Thyroid gland (tissue), 4 donors: ENCODE results near the gene FPR2. TPM values are rescaled to one million over a fixed set of nuclear protein-coding genes. Genes with fewer than 3 reads are reported as not detected.

ENCODE experiments used
- DNase-seq, 2 donors: peaks; one replicate each; pipeline ENCODE4 v3.0.0-alpha.2; 2019
- H3K27ac ChIP-seq, 3 donors: fragments of 200-600 bp; sonication (generic); 1 replicate in 2 of 3; 2 replicates in 1 of 3; pipeline ENCODE4 v1.5.1; 2016 to 2019; ENCODE audit warnings: mild to moderate bottlenecking in 1 of 3, moderate library complexity in 1 of 3
- H3K27me3 ChIP-seq: fragments of 200-600 bp; sonication (generic); one replicate; pipeline ENCODE4 v1.5.1; 2019
- H3K36me3 ChIP-seq, 2 donors: fragments of 200-600 bp; sonication (generic); one replicate each; pipeline ENCODE4 v1.5.1; 2016 to 2019
- H3K4me1 ChIP-seq, 2 donors: fragments of 200-600 bp; sonication (generic); one replicate each; pipeline ENCODE4 v1.5.1; 2017 to 2019
- H3K4me3 ChIP-seq, 3 donors: fragments of 200-600 bp; sonication (generic); replicated peaks in 1 of 3; 1 replicate in 2 of 3; 2 replicates in 1 of 3; pipeline ENCODE4 v1.5.1; 2016; ENCODE audit warnings: mild to moderate bottlenecking in 1 of 3
- H3K9me3 ChIP-seq: fragments of 200-600 bp; sonication (generic); one replicate; pipeline ENCODE4 v1.5.1; 2017
- CTCF ChIP-seq, 6 experiments: fragments of 200-600 bp in 3 of 6; fragments of 450-650 bp in 3 of 6; sonication (generic) in 3 of 6; IDR thresholded peaks; one replicate each; pipeline ENCODE4 v1.5.1; 2016 to 2019; ENCODE audit warnings: antibody characterized with exemption in 6 of 6, mild to moderate bottlenecking in 2 of 6, inconsistent platforms in 1 of 6, moderate library complexity in 1 of 6
- POLR2A ChIP-seq, 2 donors: fragments of 450-650 bp; IDR thresholded peaks; one replicate each; pipeline ENCODE4 v1.6.1; 2017; ENCODE audit warnings: antibody characterized with exemption in 2 of 2, mild to moderate bottlenecking in 2 of 2, moderate library complexity in 1 of 2
- WGBS, 2 donors: methylation state at CpG; one replicate each; pipeline ENCODE4 v1.1.5; 2017; 5-methylcytosine and 5-hydroxymethylcytosine counted together
- intact Hi-C: fragments of 100-400 bp; cut with DNase I; formaldehyde crosslinking; loops from one replicate; pipeline ENCODE4 v1.15.1; 2023
- total RNA-seq, 4 donors: library from RNA; depleted of rRNA; stranded (reverse); fragments of >200 nt; gene quantifications; one replicate each; pipeline ENCODE4 v1.2.3, GENCODE V29; 2016

The FPR2 gene
- total RNA-seq, 4 donors from 2014 or later: 0.11 to 0.94 (median 0.39) TPM; not detected in 1

- H3K27ac ChIP-seq: no peak within 1 kb of the TSS
- 32 to 38% methylated on average over 2 of the region's 2 CpGs for WGBS, 2 donors
- intact Hi-C loops: no loop called here
- H3K4me3 ChIP-seq: no peak within 1 kb of the TSS
- peaks cover 4% of the 10 kb centered on the region in 2 donors for H3K4me1 ChIP-seq
- H3K36me3 ChIP-seq: no peaks in the 10 kb centered on the region
- DNase-seq: no peak
- no peaks in the 10 kb centered on the region for H3K27me3 ChIP-seq
- TF ChIP-seq CTCF (IDR thresholded peaks at IDR 0.05) (no peak), POLR2A (IDR thresholded peaks at IDR 0.05) (no peak)
- no peaks in the 10 kb centered on the region for H3K9me3 ChIP-seq
Measured at GRCh38 chr19:51794885-51795490, 34.0 kb downstream of the FPR2 start, which contains the start of gene FPR3. Gene FPR3 (plus strand): TSS chr19:51795157. CDS start chr19:51823749, 28,592 bp downstream.

GRCh38 chr19:51796195-51796679 lies 35.3 kb downstream of the FPR2 start:
- H3K9me3 ChIP-seq: no peaks in the 10 kb centered on the region
- TF ChIP-seq POLR2A (IDR thresholded peaks at IDR 0.05) (no peak), CTCF (IDR thresholded peaks at IDR 0.05) (no peak)
- no peaks in the 10 kb centered on the region for H3K27me3 ChIP-seq
- DNase-seq: peak in 1 of 2 donors; percentile 15
- intact Hi-C loops: no loop called here
- WGBS, 2 donors: 77 to 84% methylated on average over 8 of the region's 8 CpGs
- H3K36me3 ChIP-seq: no peaks in the 10 kb centered on the region
- peaks cover 4% of the 10 kb centered on the region in 2 donors for H3K4me1 ChIP-seq
- no peak overlapping the region for H3K27ac ChIP-seq
- H3K4me3 ChIP-seq: no peak overlapping the region

- WGBS, 2 donors: 67 to 68% methylated on average over 5 of the region's 5 CpGs
- no peaks in the 10 kb centered on the region for H3K36me3 ChIP-seq
- intact Hi-C loops: no loop called here
- TF ChIP-seq CTCF (IDR thresholded peaks at IDR 0.05) (no peak), POLR2A (IDR thresholded peaks at IDR 0.05) (no peak)
- H3K27me3 ChIP-seq: no peaks in the 10 kb centered on the region
- no peaks in the 10 kb centered on the region for H3K9me3 ChIP-seq
- no peak for DNase-seq
- H3K4me1 ChIP-seq: peaks cover 4% of the 10 kb centered on the region in 2 donors
- H3K27ac ChIP-seq: no peak overlapping the region
- H3K4me3 ChIP-seq: no peak overlapping the region
Measured at GRCh38 chr19:51797480-51797879, 36.5 kb downstream of the FPR2 start.

- Histone ChIP-seq H3K4me3 (no peak overlapping the region), H3K9me3 (no peaks in the 10 kb centered on the region), H3K36me3 (no peaks in the 10 kb centered on the region), H3K4me1 (peaks cover 4% of the 10 kb centered on the region in 2 donors), H3K27me3 (no peaks in the 10 kb centered on the region), H3K27ac (no peak overlapping the region)
- intact Hi-C loops: no loop called here
- 50 to 65% methylated on average over 3 of the region's 3 CpGs for WGBS, 2 donors
- no peak for DNase-seq
- TF ChIP-seq POLR2A (IDR thresholded peaks at IDR 0.05): no peak
- TF ChIP-seq CTCF (IDR thresholded peaks at IDR 0.05): no peak
Measured at GRCh38 chr19:51798062-51798461, 37.1 kb downstream of the FPR2 start.

GRCh38 chr19:51799034-51799773 lies 38.2 kb downstream of the FPR2 start:
- Histone ChIP-seq H3K27me3 (no peaks in the 10 kb centered on the region), H3K4me1 (peaks cover 4% of the 10 kb centered on the region in 2 donors), H3K27ac (peak overlapping the region; percentile 11 to 63 (median 50)), H3K4me3 (no peak overlapping the region), H3K9me3 (no peaks in the 10 kb centered on the region), H3K36me3 (no peaks in the 10 kb centered on the region)
- intact Hi-C loops: no loop called here
- no peak for TF ChIP-seq CTCF (IDR thresholded peaks at IDR 0.05)
- no peak for TF ChIP-seq POLR2A (IDR thresholded peaks at IDR 0.05)
- peak; percentile 41 to 56 for DNase-seq
- whole genome bisulfite sequencing, 2 donors: 58 to 62% methylated on average over 19 to 20 of the region's 20 CpGs
